Measurements from ENCODE around the gene MIPOL1. TPM values are rescaled to one million over a fixed set of nuclear protein-coding genes. Genes with fewer than 3 reads are reported as not detected.

The MIPOL1 gene
- total and polyA plus RNA-seq, 8 donors, result 10.4 to 16.0 (median 12.4) TPM

GRCh38 chr14:37587881-37588666 lies 390.3 kb downstream of the MIPOL1 start:
- Histone ChIP-seq H3K27ac (peak overlapping the region; percentile 71 to 72), H3K36me3 (no peaks in the 10 kb centered on the region), H3K27me3 (peaks cover 94 to 99% of the 10 kb centered on the region in 2 donors), H3K9me3 (no peaks in the 10 kb centered on the region), H3K4me3 (peak overlapping the region in 1 of 2 donors; percentile 43), H3K4me1 (peaks cover 0 to 5% of the 10 kb centered on the region in 2 donors)
- DNase-seq (peak in 2 of 4 donors; percentile 40 to 41), ATAC-seq (no peak)
- intact Hi-C loops (cut with DNase I), result no loop called here
- no peak for TF ChIP-seq CTCF (IDR thresholded peaks at IDR 0.05)

- intact Hi-C loops (cut with DNase I), result no loop called here
- no peaks in the 10 kb centered on the region for H3K36me3 ChIP-seq
- DNase-seq (no peak), ATAC-seq (no peak)
- H3K27me3 ChIP-seq, result peaks cover 95 to 100% of the 10 kb centered on the region in 2 donors
- TF ChIP-seq CTCF (IDR thresholded peaks at IDR 0.05), result no peak
- H3K4me3 ChIP-seq, result peak overlapping the region in 1 of 2 donors; percentile 43
- peaks cover 0 to 4% of the 10 kb centered on the region in 2 donors for H3K4me1 ChIP-seq
- no peaks in the 10 kb centered on the region for H3K9me3 ChIP-seq
- H3K27ac ChIP-seq, result peak overlapping the region; percentile 71 to 72
Observed at GRCh38 chr14:37588667-37588955, 390.9 kb downstream of the MIPOL1 start.

- intact Hi-C loops (cut with DNase I), result no loop called here
- ATAC-seq (no peak), DNase-seq (peak in 2 of 4 donors; percentile 19 to 42)
- H3K36me3 ChIP-seq, result no peaks in the 10 kb centered on the region
- H3K9me3 ChIP-seq, result no peaks in the 10 kb centered on the region
- H3K4me1 ChIP-seq, result peaks cover 0 to 3% of the 10 kb centered on the region in 2 donors
- H3K27me3 ChIP-seq, result peaks cover 95 to 100% of the 10 kb centered on the region in 2 donors
- peak overlapping the region in 1 of 2 donors; percentile 43 for H3K4me3 ChIP-seq
- peak overlapping the region; percentile 71 to 72 for H3K27ac ChIP-seq
- TF ChIP-seq CTCF (IDR thresholded peaks at IDR 0.05), result no peak
Observed at GRCh38 chr14:37588956-37589714, 391.4 kb downstream of the MIPOL1 start.

- intact Hi-C loops (cut with DNase I), result loop anchor here in 1 of 2 donors (5.0 kb wide), 1 partner anchor 338 kb away; no protein-coding TSS in a partner anchor
Observed at GRCh38 chr14:37589715-37590427, 392.1 kb downstream of the MIPOL1 start.

More at GRCh38 chr14:37589715-37590427, 392.1 kb downstream of the MIPOL1 start:
- H3K9me3 ChIP-seq, result no peaks in the 10 kb centered on the region
- ATAC-seq (no peak), DNase-seq (no peak)
- H3K4me3 ChIP-seq, result peak overlapping the region in 1 of 2 donors; percentile 43
- H3K4me1 ChIP-seq, result peaks cover 0 to 11% of the 10 kb centered on the region in 2 donors
- peaks cover 88 to 100% of the 10 kb centered on the region in 2 donors for H3K27me3 ChIP-seq
- H3K27ac ChIP-seq, result peak overlapping the region; percentile 71 to 72
- no peak for TF ChIP-seq CTCF (IDR thresholded peaks at IDR 0.05)
- H3K36me3 ChIP-seq, result no peaks in the 10 kb centered on the region
